Measurements from ENCODE around the gene TNFRSF12A. TPM values are rescaled to one million over a fixed set of nuclear protein-coding genes. Genes with fewer than 3 reads are reported as not detected.
"Not testable (repeated sequence)": the region's sequence is repeated elsewhere in the genome, so short reads cannot be mapped to it uniquely, and the experiment has no call there.

Gene TNFRSF12A
- total RNA-seq, 2 experiments from 2014 or later, result 5.5 to 5.9 TPM

- Mint-ChIP-seq H3K27ac (peak overlapping the region; percentile 69), H3K36me3 (peaks cover 67% of the 10 kb centered on the region), H3K4me1 (peaks cover 89% of the 10 kb centered on the region)
- CTCF ChIA-PET, result interaction anchor here (1.2 kb wide), 1 partner anchor 21 kb away, joined by 3 read pairs; no protein-coding TSS in a partner anchor
- H3K27me3 Mint-ChIP-seq; H3K9me3 Mint-ChIP-seq (ENCODE audit: low read depth); DNase-seq; H3K4me3 Mint-ChIP-seq: not testable (repeated sequence)
- peak; percentile 7 for ATAC-seq
Measured at GRCh38 chr16:3052571-3053329, 32.6 kb downstream of the TNFRSF12A start.

DNA sequence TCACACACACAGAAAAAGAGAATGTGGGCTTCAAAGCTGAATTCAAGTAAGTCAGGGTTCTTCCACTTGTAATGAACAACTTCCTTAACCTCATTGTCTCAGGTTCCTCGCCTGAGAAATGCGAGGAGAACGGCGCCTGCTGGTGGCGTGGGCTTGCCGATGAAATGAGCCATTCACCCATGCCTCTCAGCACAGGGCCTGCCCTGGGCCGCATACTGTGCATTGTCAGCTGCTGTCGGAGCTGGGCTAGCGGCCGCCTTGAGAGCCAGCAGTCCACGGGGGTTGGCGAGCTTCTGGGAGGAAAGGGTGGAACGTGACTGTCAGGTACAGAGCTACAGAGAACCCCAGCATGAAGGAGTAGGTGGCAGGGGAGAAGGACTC, 33.2 kb downstream of the TNFRSF12A start:
- CTCF ChIA-PET, result interaction anchor here (1.2 kb wide), 1 partner anchor 22 kb away, joined by 3 read pairs; no protein-coding TSS in a partner anchor
- peaks cover 84% of the 10 kb centered on the region for H3K4me1 Mint-ChIP-seq
- DNase-seq; H3K9me3 Mint-ChIP-seq (ENCODE audit: low read depth); H3K27me3 Mint-ChIP-seq; ATAC-seq; H3K4me3 Mint-ChIP-seq: not testable (repeated sequence)
- H3K27ac Mint-ChIP-seq, result peak overlapping the region; percentile 76
- H3K36me3 Mint-ChIP-seq, result peaks cover 67% of the 10 kb centered on the region

DNA sequence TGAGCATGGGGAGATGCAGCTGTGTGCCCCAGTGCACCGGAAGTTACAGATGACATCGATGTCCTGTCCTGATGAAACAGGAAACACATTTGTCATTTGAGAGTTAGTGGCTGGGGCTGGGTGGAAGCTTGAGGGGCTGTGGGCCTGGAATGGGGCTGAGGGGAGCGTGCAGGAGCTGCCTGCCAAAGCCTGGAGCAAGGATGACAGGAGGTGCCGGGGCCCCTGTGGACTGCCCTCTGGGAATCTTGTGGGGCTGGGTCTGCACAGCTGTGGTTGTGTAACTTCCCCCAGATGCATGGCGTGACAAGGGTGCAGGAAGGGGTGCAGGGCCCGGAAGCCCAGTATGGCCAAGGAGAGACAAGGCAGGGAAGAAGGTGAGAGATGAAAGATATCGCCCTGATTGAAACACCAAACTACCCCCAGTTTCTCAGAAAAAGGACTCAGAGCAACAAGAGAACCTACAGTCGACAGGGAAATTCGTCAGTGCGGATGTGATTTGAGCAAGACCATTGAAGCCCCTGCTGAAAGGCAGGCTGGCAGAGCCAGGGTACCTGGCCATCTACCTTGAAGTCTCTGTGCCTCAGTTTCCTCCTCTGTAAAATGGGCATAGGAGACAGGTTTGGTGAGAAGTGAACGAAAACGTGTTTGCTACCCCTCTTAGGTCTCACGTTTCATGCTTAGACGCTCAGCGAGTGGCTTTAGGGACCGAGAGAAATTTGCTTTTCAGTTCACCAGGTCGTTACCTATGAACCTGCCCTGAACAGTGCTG, 35.0 kb downstream of the TNFRSF12A start:
- H3K27ac Mint-ChIP-seq, result peak overlapping the region; percentile 95
- peaks cover 74% of the 10 kb centered on the region for H3K4me1 Mint-ChIP-seq
- CTCF ChIA-PET, result interaction anchor here (0.7 to 14.1 kb wide), 13 partner anchors 7 to 105 kb away, joined by 3 to 346 read pairs (median 4); partner anchors contain the start of genes IL32 and ZNF213
- H3K9me3 Mint-ChIP-seq (ENCODE audit: low read depth), result no peaks in the 10 kb centered on the region
- peaks cover 64% of the 10 kb centered on the region for H3K36me3 Mint-ChIP-seq
- DNase-seq (peak; percentile 86), ATAC-seq (peak; percentile 25)
- no peaks in the 10 kb centered on the region for H3K27me3 Mint-ChIP-seq
- peak overlapping the region; percentile 68 for H3K4me3 Mint-ChIP-seq

DNA sequence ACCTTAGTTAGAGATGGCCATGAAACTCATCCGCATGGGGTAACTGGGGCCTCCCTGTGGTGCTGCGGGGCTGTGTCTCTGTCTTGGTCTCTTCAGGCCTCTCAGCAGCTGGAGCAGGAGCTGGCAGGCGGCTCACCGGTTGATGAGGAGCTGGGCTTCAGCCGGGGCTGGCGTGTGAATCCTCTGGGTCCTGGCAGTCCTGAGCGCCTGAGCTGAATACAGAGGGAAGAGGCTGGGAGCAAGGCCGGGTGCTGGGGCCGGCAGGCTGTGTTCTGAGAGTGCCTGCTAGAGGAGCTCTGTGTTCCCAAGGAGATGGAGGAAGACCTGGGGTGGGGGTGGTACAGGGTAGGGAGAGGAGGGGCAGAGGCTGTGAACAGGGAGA, 35.6 kb downstream of the TNFRSF12A start:
- not testable (repeated sequence) for DNase-seq
- H3K4me3 Mint-ChIP-seq, result peak overlapping the region; percentile 68
- H3K27ac Mint-ChIP-seq, result peak overlapping the region; percentile 95

GRCh38 chr16:3056336-3057180, 36.4 kb downstream of the TNFRSF12A start:
- DNase-seq (no peak), ATAC-seq (no peak)
- Mint-ChIP-seq H3K27ac (peak overlapping the region; percentile 95), H3K4me1 (peaks cover 70% of the 10 kb centered on the region), H3K36me3 (peaks cover 57% of the 10 kb centered on the region), H3K27me3 (no peaks in the 10 kb centered on the region), H3K4me3 (peak overlapping the region; percentile 81), H3K9me3 (ENCODE audit: low read depth) (no peaks in the 10 kb centered on the region)
- CTCF ChIA-PET, result interaction anchor here (1.2 to 14.1 kb wide), 10 partner anchors 9 to 103 kb away, joined by 3 to 346 read pairs (median 10); partner anchors contain the start of genes IL32 and ZNF213

More for the DNA sequence above, 35.6 kb downstream of the TNFRSF12A start:
- not testable (repeated sequence) for ATAC-seq; H3K9me3 Mint-ChIP-seq (ENCODE audit: low read depth); H3K27me3 Mint-ChIP-seq
- H3K36me3 Mint-ChIP-seq, result peaks cover 63% of the 10 kb centered on the region
- CTCF ChIA-PET, result interaction anchor here (1.2 to 14.1 kb wide), 8 partner anchors 8 to 104 kb away, joined by 3 to 346 read pairs (median 8); partner anchors contain the start of genes IL32 and ZNF213
- H3K4me1 Mint-ChIP-seq, result peaks cover 74% of the 10 kb centered on the region

DNA sequence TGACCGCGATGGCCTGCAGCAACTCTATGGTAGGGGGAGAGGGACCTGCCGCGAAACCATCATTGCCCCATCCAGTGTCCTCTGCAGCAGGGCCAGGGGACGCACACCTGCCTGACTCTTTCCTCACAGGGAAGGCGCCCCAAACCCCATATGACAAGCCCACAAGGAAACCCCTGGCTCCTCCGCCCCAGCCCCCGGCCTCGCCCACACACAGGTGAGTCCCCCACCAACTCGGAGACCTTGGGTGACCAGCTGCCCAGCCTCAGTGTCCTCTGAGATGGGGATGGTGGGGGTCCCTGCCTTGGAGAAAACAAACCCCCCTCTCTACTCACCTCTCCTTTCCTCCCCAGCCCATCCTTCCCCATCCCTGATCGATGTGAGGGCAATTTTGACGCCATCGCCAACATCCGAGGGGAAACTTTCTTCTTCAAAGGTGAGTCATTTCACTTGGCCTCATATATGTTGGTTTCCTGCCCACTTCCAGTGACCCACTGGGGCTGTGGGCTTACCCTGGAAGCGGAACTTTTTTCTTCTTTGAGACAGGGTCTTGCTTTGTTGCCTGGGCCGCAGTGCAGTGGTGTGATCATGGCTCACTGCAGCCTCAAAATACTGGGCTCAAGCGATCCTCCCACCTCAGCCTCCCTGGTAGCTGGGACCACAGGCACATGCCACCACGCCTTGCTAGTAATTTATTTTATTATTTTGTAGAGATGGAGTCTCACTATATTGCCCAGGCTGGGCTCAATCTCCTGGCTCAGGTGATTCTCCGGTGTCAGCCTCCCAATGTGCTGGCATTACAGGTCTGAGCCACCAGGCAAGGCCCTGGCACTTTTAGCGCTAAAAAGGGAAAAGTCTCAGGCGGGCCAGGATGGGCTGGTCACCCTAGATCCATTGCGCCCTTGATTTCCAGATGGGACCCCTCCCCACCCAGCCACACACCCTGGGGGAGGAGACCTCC, 37.3 kb downstream of the TNFRSF12A start:
- Mint-ChIP-seq H3K36me3 (peaks cover 53% of the 10 kb centered on the region), H3K27me3 (no peaks in the 10 kb centered on the region), H3K9me3 (ENCODE audit: low read depth) (no peaks in the 10 kb centered on the region), H3K27ac (peak overlapping the region; percentile 95), H3K4me1 (peaks cover 69% of the 10 kb centered on the region), H3K4me3 (peak overlapping the region; percentile 81)
- DNase-seq, result peak; percentile 77
- ATAC-seq, result no peak
- CTCF ChIA-PET, result interaction anchor here (0.9 to 14.1 kb wide), 26 partner anchors 8 to 119 kb away, joined by 3 to 346 read pairs (median 11); partner anchors contain the start of genes BICDL2, PAQR4 and ZNF213

DNA sequence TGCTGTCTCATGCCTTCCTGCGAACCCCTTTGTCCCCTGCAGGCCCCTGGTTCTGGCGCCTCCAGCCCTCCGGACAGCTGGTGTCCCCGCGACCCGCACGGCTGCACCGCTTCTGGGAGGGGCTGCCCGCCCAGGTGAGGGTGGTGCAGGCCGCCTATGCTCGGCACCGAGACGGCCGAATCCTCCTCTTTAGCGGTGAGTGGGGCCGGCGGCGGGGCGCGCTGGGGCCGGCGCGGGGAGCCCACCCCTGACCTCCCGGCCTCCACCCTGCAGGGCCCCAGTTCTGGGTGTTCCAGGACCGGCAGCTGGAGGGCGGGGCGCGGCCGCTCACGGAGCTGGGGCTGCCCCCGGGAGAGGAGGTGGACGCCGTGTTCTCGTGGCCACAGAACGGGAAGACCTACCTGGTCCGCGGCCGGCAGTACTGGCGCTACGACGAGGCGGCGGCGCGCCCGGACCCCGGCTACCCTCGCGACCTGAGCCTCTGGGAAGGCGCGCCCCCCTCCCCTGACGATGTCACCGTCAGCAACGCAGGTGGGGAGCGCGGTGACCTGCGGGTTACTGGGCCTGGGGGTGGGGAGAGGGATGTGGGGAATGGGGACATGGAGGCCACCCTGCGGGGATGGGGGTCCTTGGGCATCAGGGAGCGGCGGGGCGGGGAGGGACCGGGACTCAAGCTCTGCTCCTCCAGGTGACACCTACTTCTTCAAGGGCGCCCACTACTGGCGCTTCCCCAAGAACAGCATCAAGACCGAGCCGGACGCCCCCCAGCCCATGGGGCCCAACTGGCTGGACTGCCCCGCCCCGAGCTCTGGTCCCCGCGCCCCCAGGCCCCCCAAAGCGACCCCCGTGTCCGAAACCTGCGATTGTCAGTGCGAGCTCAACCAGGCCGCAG, 38.2 kb downstream of the TNFRSF12A start:
- H3K27ac Mint-ChIP-seq, result peak overlapping the region; percentile 95
- H3K4me3 Mint-ChIP-seq, result peak overlapping the region; percentile 81
- H3K9me3 Mint-ChIP-seq (ENCODE audit: low read depth), result peaks cover 2% of the 10 kb centered on the region
- H3K27me3 Mint-ChIP-seq, result no peaks in the 10 kb centered on the region
- H3K36me3 Mint-ChIP-seq, result peaks cover 55% of the 10 kb centered on the region
- DNase-seq (peak; percentile 84), ATAC-seq (peak; percentile 52)
- CTCF ChIA-PET, result interaction anchor here (0.6 to 14.1 kb wide), 38 partner anchors 9 to 118 kb away, joined by 3 to 346 read pairs (median 7); partner anchors contain the start of genes BICDL2, PAQR4, ZNF205 and ZNF213
- peaks cover 71% of the 10 kb centered on the region for H3K4me1 Mint-ChIP-seq

DNA sequence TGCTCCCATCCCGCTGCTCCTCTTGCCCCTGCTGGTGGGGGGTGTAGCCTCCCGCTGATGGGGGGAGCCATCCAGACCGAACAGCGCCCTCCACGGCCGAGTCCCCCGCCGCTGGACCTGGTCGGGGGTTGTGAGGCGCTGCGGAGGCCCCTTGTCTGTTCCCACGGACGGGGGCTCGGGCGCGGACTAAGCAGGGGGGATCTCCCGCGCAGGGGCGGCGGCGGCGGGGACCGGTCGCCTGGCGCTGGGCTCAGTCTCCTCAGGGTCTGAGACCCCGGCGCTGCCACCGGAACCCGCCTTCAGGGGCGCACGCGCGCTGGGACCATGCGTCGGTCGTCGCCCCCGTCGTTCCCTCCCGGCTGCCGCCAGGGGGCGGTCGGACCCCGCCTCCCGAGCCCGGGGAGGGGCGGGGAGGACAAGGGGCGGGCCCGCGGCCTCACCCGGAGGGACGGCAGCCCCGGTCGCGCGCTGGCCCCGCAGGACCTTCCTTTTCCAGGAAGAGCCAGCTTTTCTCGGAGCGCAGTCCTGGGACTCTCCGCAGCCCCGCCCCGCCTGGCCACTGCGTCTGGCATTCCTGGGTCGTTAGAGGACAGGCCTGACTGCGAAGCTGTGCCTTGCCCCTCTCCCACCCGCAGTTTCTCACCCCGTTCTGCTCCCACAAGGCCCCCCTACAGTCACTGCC, 39.0 kb downstream of the TNFRSF12A start:
- Mint-ChIP-seq H3K4me1 (peaks cover 71% of the 10 kb centered on the region), H3K36me3 (peaks cover 49% of the 10 kb centered on the region), H3K9me3 (ENCODE audit: low read depth) (peaks cover 2% of the 10 kb centered on the region), H3K27ac (peak overlapping the region; percentile 90), H3K4me3 (peak overlapping the region; percentile 81), H3K27me3 (no peaks in the 10 kb centered on the region)
- peak; percentile 92 for DNase-seq
- CTCF ChIA-PET, result interaction anchor here (0.7 to 14.1 kb wide), 39 partner anchors 8 to 117 kb away, joined by 3 to 346 read pairs (median 6); partner anchors contain the start of genes BICDL2, PAQR4 and ZNF213
- ATAC-seq, result peak; percentile 76

DNA sequence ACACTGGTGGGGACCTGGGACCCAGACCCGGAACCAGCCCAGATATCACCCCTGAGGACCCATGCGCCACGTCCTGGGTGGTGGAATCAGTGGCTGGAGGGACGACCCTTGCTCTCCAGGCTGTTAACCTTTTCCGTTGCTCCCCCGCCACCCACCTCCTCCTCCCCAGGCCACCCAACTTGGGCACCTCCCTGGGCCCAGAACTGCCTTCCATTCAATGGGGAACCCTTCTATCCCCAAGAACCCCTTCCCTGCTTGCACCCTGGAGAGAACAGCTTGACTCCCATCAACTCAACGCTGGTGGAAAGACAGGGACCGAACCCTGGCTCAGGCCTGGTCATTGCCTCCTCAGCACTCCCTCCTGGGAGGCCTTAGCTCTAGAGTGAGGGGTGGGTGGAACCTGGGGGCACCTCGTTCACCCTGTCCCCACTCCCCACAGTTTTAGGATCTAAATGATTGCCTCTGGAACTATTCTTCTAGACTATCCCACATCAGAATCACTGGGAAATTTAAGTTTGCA, 39.6 kb downstream of the TNFRSF12A start:
- Mint-ChIP-seq H3K4me3 (peak overlapping the region; percentile 81), H3K36me3 (peaks cover 44% of the 10 kb centered on the region), H3K27me3 (no peaks in the 10 kb centered on the region), H3K27ac (peak overlapping the region; percentile 87), H3K9me3 (ENCODE audit: low read depth) (peaks cover 2% of the 10 kb centered on the region), H3K4me1 (peaks cover 70% of the 10 kb centered on the region)
- CTCF ChIA-PET, result interaction anchor here (0.7 to 14.1 kb wide), 22 partner anchors 10 to 109 kb away, joined by 3 to 346 read pairs (median 10); partner anchors contain the start of genes BICDL2 and ZNF213
- no peak for ATAC-seq
- no peak for DNase-seq
